Panc1 (cell line): ENCODE results near the gene TOB1. TPM values are rescaled to one million over a fixed set of nuclear protein-coding genes. Genes with fewer than 3 reads are reported as not detected.

Experiments
- ATAC-seq: fragments of 200-7000 bp; cut with Tn5 transposase; 2 replicates; pipeline ENCODE4 v1.9.1; 2020; ENCODE audit warnings: mild to moderate bottlenecking, moderate library complexity
- BruUV-seq: library from RNA; stranded (reverse); fragments of 400-500 nt; replicated peaks from 2 replicates; lab custom pipeline; 2021; lab: Mats Ljungman, UMichigan
- CTCF ChIA-PET: fragments of 300-600 bp; sonication (Branson Sonifier 250); formaldehyde crosslinking; loops from one replicate; lab custom pipeline; 2022; ENCODE audit warnings: antibody characterized with exemption; lab: Charles Lee
- POLR2A ChIA-PET: fragments of 300-600 bp; sonication (Branson Sonifier 250); formaldehyde crosslinking; loops from one replicate; lab custom pipeline; 2022; ENCODE audit warnings: antibody characterized with exemption; lab: Charles Lee
- DNase-seq: peaks from one replicate; pipeline ENCODE4 v3.0.0-alpha.2; 2010; ENCODE audit warnings: low read depth, low spot score
- H3K27ac ChIP-seq: 2 replicates; pipeline ENCODE4 v1.5.1; 2011; ENCODE audit warnings: mild to moderate bottlenecking, low read length, inconsistent platforms
- H3K27me3 ChIP-seq: fragments of 200-500 bp; sonication (Bioruptor generic); 2 replicates; pipeline ENCODE4 v1.6.0; 2014; ENCODE audit warnings: low read length, inconsistent platforms; ENCODE audit not compliant: control insufficient read depth, insufficient read depth
- H3K36me3 ChIP-seq: fragments of 200-500 bp; sonication (Bioruptor generic); 2 replicates; pipeline ENCODE4 v1.5.1; 2014; ENCODE audit warnings: inconsistent platforms, mild to moderate bottlenecking, low read length, moderate library complexity; ENCODE audit not compliant: control insufficient read depth, insufficient read depth
- H3K4me1 ChIP-seq: 2 replicates; pipeline ENCODE4 v1.5.1; 2011; ENCODE audit warnings: inconsistent platforms, mild to moderate bottlenecking, low read length, moderate library complexity; ENCODE audit not compliant: control insufficient read depth, insufficient read depth
- H3K4me3 ChIP-seq, 2 experiments: 2 replicates each; pipeline ENCODE4 v1.5.1; 2011 to 2012; ENCODE audit warnings: low read depth in 2 of 2, low read length in 2 of 2, mild to moderate bottlenecking in 2 of 2, inconsistent platforms in 1 of 2, moderate library complexity in 1 of 2
- H3K9me3 ChIP-seq: fragments of 200-500 bp; sonication (Bioruptor generic); 2 replicates; pipeline ENCODE4 v1.5.1; 2014; ENCODE audit warnings: low read depth, mild to moderate bottlenecking, inconsistent platforms, low read length, moderate library complexity; ENCODE audit not compliant: control insufficient read depth, insufficient read depth
- POLR2AphosphoS5 ChIP-seq: IDR thresholded peaks from 2 replicates; pipeline ENCODE4 v1.6.1; 2012; ENCODE audit warnings: mild to moderate bottlenecking, low read depth, low read length, moderate library complexity
- SIN3A ChIP-seq: IDR thresholded peaks from 2 replicates; pipeline ENCODE4 v1.6.1; 2012; ENCODE audit warnings: low read depth, mild to moderate bottlenecking, low read length, moderate library complexity, borderline replicate concordance; ENCODE audit not compliant: insufficient read depth
- TCF7L2 ChIP-seq: IDR thresholded peaks from 2 replicates; pipeline ENCODE4 v1.6.1; 2011; ENCODE audit warnings: mild to moderate bottlenecking, low read depth, low read length, inconsistent platforms
- in situ Hi-C: cut with HindIII; loops from 2 replicates; pipeline ENCODE4 v1.10.0; 2016; ENCODE audit warnings: low sequenced_read_pairs, low pct_unique_long_range_greater_than_20kb
- intact Hi-C: fragments of 100-400 bp; cut with micrococcal nuclease; formaldehyde crosslinking; loops from one replicate; pipeline ENCODE4 v1.10.0; 2022; ENCODE audit not compliant: unreplicated experiment
- total RNA-seq: library from RNA; stranded (reverse); gene quantifications from one replicate; pipeline ENCODE4 v1.2.1, GENCODE V29; 2021; ENCODE audit not compliant: unreplicated experiment
- TF ChIP-seq, protein P1 (sequence below): fragments of 450-650 bp; IDR thresholded peaks from 2 replicates; pipeline ENCODE4 v1.5.1; 2017; ENCODE audit warnings: mild to moderate bottlenecking
- TF ChIP-seq, protein P2 (sequence below), 2 experiments: IDR thresholded peaks; 2 replicates each; pipeline ENCODE4 v1.6.1; 2011 to 2012; ENCODE audit warnings: low read depth in 2 of 2, control low read depth in 1 of 2, low read length in 1 of 2, mild to moderate bottlenecking in 1 of 2, moderate library complexity in 1 of 2; ENCODE audit not compliant: insufficient read depth in 1 of 2

Gene TOB1
- total RNA-seq, 1 experiment from 2014 or later, result 117 TPM

DNA sequence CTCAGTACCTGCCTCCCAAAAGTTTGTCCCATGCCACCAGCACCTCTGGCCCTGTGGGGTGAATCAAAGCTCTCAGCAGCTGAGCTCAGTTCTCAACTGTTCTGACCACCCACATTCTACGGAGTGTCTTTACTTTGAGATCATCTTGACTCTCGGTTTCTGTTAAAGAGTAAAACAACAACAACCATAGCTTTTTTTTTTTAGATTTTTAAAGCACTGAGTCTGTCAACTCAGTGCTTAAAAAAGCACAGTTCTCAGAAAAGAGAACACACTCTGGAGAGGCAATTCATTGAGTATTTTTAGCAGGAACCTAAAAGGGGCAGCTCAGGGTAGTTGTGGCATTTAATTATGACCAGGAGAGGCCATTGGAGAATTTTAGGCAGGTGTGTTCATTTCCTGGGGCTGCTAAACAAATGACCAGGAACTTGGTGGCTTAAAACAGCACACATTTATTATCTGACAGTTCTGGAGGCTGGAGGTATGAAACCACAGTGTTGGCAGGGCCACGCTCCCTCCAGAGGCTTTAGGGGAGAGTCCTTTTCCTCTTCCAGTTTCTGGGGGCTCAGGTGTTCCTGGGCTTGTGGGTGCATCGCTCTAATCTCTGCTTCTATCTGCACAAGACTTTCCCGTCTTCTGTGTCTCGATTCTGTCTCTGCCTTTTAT, 37.5 kb downstream of the TOB1 start:
- H3K4me1 ChIP-seq, result no peaks in the 10 kb centered on the region
- H3K9me3 ChIP-seq, result no peaks in the 10 kb centered on the region
- ChIA-PET CTCF (interaction anchor here (0.5 to 0.7 kb wide), 2 partner anchors 23 to 144 kb away, joined by 3 read pairs; no protein-coding TSS in a partner anchor), POLR2A (no interaction called here)
- intact Hi-C loops (no loop called here), in situ Hi-C loops (no loop called here)
- H3K27ac ChIP-seq, result no peak overlapping the region
- TF ChIP-seq SIN3A, result no peak
- TF ChIP-seq, protein P1, sequence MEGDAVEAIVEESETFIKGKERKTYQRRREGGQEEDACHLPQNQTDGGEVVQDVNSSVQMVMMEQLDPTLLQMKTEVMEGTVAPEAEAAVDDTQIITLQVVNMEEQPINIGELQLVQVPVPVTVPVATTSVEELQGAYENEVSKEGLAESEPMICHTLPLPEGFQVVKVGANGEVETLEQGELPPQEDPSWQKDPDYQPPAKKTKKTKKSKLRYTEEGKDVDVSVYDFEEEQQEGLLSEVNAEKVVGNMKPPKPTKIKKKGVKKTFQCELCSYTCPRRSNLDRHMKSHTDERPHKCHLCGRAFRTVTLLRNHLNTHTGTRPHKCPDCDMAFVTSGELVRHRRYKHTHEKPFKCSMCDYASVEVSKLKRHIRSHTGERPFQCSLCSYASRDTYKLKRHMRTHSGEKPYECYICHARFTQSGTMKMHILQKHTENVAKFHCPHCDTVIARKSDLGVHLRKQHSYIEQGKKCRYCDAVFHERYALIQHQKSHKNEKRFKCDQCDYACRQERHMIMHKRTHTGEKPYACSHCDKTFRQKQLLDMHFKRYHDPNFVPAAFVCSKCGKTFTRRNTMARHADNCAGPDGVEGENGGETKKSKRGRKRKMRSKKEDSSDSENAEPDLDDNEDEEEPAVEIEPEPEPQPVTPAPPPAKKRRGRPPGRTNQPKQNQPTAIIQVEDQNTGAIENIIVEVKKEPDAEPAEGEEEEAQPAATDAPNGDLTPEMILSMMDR, result no peak
- no peak for TF ChIP-seq POLR2AphosphoS5
- ATAC-seq (no peak), DNase-seq (no peak)
- no peak overlapping the region for H3K4me3 ChIP-seq
- no TSS peak for BruUV-seq
- no peaks in the 10 kb centered on the region for H3K36me3 ChIP-seq
- H3K27me3 ChIP-seq, result no peaks in the 10 kb centered on the region

DNA sequence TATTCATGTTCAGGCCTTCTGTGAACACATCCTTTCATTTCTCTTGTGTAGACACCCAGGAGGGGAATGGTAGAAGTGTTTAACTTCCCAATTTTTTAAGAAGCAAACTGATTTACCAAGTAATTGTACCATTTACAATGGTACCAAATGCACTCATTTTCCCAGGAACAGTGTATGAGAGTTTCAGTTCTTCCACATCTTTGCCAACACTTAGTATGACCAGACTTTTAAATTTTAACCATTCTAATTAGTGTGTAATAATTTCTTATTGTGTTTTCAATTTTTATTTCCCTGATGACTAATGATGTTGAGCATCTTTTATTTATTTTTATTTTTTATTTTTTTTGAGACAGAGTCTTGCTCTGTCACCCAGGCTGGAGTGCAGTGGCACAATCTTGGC, 41.0 kb downstream of the TOB1 start:
- ATAC-seq (no peak), DNase-seq (no peak)
- Histone ChIP-seq H3K4me3 (no peak overlapping the region), H3K9me3 (peaks cover 5% of the 10 kb centered on the region; the same call in 1 of the 2 replicates), H3K4me1 (no peaks in the 10 kb centered on the region), H3K27me3 (no peaks in the 10 kb centered on the region), H3K36me3 (no peaks in the 10 kb centered on the region), H3K27ac (no peak overlapping the region)
- CTCF ChIA-PET, result no interaction called here
- TF ChIP-seq POLR2AphosphoS5 (no peak), TCF7L2 (no peak), SIN3A (no peak)
- TF ChIP-seq, protein P2, sequence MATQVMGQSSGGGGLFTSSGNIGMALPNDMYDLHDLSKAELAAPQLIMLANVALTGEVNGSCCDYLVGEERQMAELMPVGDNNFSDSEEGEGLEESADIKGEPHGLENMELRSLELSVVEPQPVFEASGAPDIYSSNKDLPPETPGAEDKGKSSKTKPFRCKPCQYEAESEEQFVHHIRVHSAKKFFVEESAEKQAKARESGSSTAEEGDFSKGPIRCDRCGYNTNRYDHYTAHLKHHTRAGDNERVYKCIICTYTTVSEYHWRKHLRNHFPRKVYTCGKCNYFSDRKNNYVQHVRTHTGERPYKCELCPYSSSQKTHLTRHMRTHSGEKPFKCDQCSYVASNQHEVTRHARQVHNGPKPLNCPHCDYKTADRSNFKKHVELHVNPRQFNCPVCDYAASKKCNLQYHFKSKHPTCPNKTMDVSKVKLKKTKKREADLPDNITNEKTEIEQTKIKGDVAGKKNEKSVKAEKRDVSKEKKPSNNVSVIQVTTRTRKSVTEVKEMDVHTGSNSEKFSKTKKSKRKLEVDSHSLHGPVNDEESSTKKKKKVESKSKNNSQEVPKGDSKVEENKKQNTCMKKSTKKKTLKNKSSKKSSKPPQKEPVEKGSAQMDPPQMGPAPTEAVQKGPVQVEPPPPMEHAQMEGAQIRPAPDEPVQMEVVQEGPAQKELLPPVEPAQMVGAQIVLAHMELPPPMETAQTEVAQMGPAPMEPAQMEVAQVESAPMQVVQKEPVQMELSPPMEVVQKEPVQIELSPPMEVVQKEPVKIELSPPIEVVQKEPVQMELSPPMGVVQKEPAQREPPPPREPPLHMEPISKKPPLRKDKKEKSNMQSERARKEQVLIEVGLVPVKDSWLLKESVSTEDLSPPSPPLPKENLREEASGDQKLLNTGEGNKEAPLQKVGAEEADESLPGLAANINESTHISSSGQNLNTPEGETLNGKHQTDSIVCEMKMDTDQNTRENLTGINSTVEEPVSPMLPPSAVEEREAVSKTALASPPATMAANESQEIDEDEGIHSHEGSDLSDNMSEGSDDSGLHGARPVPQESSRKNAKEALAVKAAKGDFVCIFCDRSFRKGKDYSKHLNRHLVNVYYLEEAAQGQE (IDR thresholded peaks at IDR 0.05; ENCODE audit: insufficient read depth in 1 of 2, low read depth in 2 of 2, low read length in 1 of 2), result no peak
- TF ChIP-seq, protein P1, result no peak
- POLR2A ChIA-PET, result no interaction called here
- intact Hi-C loops, result no loop called here
- no TSS peak for BruUV-seq
- in situ Hi-C loops, result no loop called here
